SIG-M5 treated with dmso at 0.1 percent for 504 hours (cell line): ENCODE results near the gene DYNC1I1.

Experiments
- DNase-seq: peaks from one replicate; lab custom pipeline; 2025; ENCODE audit not compliant: unreplicated experiment; lab: John Stamatoyannopoulos, UW

Gene DYNC1I1

GRCh38 chr7:96074871-96075270 lies 302.5 kb downstream of the DYNC1I1 start:
- DNase-seq, result no peak

- DNase-seq, result peak; percentile 51
Measured at GRCh38 chr7:96075510-96076349, 303.4 kb downstream of the DYNC1I1 start.

GRCh38 chr7:96076350-96076707 lies 304.0 kb downstream of the DYNC1I1 start:
- DNase-seq, result no peak

DNA sequence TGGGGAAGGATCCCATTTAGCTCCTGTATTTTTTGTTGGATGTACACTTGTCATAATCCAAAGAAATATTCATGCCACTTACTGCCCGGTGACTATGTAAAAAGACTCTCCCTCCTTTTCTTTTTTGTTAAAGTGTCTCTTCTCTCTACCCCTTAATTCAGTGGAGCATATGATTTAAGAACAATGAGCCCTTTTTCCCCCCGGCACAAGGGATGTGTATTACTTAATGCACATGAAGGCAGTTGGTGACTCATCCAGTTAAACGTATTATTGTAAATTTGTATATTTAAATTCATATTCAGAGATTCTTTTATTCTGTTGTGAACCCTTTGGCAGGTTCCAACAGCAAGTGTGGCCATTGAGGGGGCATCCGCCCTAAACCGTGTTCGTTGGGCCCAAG lies 307.7 kb downstream of the DYNC1I1 start:
- DNase-seq, result no peak

DNA sequence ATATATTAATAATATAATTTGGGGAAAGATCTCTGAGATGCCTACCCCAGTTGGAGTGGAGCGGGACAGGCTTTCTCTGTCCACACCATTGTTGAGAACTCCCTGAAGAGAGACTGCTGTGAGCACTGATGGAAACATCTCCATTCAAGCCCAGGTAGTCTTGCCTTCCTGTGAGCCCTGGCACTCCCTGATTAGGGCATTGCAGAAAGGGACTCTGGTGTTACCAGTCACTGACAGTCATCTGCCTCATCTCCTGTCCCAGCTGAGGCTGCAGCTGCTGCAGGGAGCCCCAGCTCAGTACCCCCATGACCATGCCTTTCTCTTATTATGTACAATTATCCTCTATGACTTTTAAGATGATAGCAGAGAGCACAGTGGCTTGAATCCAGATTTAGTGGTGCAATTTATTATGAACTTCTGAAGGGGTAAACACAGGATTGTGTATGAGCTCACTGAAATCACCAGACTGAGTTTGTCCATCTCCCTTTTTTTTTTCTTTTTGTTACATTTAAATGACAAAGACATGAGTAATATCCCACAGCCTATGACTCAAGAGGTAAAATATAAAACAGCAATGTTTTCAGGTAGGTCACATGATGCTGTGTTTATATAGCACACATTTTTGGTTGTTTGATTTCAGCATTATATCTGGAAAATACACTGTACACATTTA lies 312.7 kb downstream of the DYNC1I1 start:
- DNase-seq, result peak; percentile 3

GRCh38 chr7:96085953-96086352 lies 313.6 kb downstream of the DYNC1I1 start:
- no peak for DNase-seq

GRCh38 chr7:96088579-96088978 lies 316.2 kb downstream of the DYNC1I1 start:
- no peak for DNase-seq

GRCh38 chr7:96089511-96089910 lies 317.2 kb downstream of the DYNC1I1 start:
- no peak for DNase-seq

DNA sequence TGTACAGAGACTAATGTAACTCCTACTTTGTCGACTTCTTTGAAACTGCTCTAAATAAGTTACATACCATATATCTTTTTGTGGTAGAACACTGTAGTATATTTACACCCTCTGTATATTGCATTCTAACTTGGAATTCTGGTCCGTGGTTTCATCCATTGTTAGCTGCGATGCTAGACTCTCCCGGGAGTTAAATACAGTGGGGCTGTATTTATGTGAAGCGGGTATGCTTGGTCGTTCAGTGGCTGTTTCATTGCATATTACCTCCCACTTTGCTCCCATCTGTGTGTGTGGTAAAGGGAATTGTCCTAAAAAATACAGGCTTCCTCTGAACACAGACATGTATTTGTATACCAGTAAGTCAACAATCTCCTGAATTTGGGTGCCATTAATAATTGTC lies 318.4 kb downstream of the DYNC1I1 start:
- DNase-seq, result no peak

DNA sequence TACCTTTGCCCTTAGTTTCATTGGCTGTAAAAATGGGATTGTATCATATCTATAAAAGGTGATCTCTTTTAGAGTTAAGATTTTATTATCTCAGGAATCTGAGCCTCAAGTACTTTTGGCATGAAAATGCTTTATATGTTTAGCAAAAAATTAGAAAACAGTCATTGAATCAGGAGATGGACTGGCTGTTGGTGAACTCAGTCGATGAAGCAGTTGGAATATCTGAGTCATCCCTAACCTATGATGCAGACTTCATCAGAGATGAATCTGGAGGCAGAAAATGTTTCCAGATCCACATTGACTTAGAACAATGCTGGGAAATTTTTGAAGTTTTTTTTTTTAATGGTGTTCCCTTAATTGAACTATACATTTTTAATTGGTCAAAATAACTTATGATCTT lies 321.1 kb downstream of the DYNC1I1 start:
- DNase-seq, result no peak

GRCh38 chr7:96097835-96098234 lies 325.5 kb downstream of the DYNC1I1 start:
- DNase-seq, result no peak

- DNase-seq, result no peak
Measured at GRCh38 chr7:96100737-96101136, 328.4 kb downstream of the DYNC1I1 start.

GRCh38 chr7:96102096-96102811 lies 329.9 kb downstream of the DYNC1I1 start:
- DNase-seq, result no peak

- no peak for DNase-seq
Measured at GRCh38 chr7:96104984-96105383, 332.6 kb downstream of the DYNC1I1 start.

DNA sequence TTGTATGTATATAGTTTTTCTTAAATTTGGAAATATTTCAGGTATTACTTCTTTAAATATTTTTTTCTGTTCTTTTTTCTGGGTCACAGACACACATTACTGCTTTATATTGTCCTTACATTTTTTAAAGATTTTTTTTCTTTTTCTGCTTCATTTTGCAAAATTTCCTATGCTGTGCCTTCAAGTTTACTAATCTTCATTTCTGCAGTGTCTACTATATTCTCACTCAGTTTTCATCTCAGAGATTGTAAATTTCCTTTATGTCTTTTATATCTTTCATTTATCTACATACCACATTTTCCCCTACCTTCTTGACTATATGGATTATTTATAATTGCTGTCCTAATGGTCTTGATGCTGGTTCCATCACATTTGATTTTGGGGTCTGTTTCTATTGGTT lies 339.1 kb downstream of the DYNC1I1 start:
- DNase-seq, result no peak

- no peak for DNase-seq
Measured at GRCh38 chr7:96114190-96114589, 341.8 kb downstream of the DYNC1I1 start.

GRCh38 chr7:96116173-96116572 lies 343.8 kb downstream of the DYNC1I1 start:
- no peak for DNase-seq

DNA sequence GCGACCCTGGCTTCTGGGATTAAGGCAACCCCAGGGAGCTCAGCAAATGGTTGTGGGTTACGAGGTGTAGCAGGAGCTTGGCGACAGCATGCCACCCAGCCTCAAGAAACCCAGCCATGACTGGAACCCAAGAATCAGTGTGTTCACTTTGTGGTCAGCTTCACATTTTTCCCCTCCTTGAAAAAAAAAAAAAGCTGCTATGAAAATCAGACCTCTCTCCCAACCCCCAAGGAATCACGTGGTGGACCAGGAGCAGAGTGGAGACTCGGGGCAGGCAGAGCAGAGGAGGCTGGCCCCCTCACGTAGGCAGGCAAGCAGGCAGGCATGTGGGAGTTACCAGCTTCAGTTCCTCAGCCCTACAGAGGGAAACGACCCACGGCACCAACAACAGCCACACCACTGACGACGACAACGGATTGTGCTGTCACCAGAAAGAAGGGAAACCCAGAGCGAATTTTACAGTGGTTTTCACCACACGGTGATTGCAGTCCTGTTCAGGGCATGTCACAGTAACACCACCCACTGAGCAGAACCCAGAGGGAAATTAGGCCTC lies 346.2 kb downstream of the DYNC1I1 start:
- no peak for DNase-seq

- no peak for DNase-seq
Measured at GRCh38 chr7:96120445-96121225, 348.3 kb downstream of the DYNC1I1 start.

DNA sequence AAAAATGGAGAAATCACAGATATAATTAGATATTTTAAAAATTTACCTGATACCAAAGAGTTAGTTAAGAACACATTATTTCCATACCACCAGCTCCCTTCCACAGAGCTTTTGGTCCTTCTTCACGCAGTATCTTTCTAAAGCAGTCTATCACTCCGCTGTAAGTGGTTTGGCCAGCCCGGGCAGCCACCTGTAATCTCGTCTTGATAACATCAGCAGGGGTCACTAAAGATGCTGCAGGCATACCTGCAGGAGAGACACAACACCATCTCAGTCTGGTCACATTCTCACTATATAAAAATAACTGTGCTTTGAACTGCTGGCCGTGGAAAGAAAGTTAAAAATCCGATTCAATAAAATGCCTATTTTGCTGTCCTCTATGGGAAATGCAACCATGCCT lies 349.4 kb downstream of the DYNC1I1 start:
- no peak for DNase-seq

DNA sequence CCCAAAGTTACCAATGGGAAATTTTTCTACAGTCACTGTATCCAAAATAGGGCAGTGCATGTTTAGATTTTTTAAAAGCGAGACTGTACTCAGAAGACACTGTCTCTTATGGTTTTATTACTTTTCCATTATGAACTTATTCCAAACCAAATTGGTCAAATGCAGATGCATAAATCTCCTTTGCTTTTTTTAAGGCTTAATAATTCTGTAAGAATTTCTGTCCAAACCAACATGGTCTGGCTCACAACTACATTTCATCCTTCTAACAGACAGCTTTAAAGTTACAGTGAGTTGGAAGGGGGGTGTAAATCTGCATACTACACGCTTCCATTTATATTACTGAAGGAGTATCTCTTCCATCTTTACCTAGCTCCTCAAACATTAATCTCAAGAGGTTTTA lies 350.4 kb downstream of the DYNC1I1 start:
- DNase-seq, result no peak
